HG03342 (cell line): ENCODE results near the gene BMX.

Experiments used
- ATAC-seq: cut with Tn5 transposase; IDR thresholded peaks from one replicate; pipeline ENCODE4 v1.9.1; 2021; ENCODE audit warnings: mild to moderate bottlenecking, moderate library complexity; ENCODE audit not compliant: unreplicated experiment

Gene BMX

DNA sequence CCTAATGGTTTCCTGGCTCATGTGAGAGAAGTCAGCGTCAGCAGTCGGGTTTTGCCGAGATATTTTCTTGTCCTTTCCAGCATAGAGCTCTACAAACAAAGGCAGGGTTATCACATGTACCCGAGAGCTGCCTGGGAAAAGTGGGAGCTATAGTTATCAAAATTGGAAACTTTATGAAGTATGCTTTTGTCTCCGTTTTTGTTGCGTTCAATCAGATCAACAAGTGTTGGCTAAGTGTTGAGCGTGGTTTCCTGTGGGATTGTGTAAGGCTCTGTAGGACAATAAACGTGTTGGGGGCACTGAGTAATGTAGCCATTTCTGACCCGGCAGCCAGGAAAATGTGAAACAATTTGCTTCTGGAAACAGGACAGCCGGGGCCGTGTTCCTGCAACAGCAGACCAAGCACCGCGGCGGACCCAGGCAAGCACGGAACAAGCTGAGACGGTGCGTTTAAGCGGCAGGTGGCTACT, at the start of gene BMX:
TSS of gene BMX (plus strand) at position 311 of the 470 bp plus-strand sequence. CDS start 7,547 bp downstream, outside the sequence.
- no peak for ATAC-seq

GRCh38 chrX:15451913-15452312, 48.7 kb upstream of the BMX start:
- no peak for ATAC-seq

GRCh38 chrX:15464704-15465103, 35.9 kb upstream of the BMX start:
- ATAC-seq, result no peak

DNA sequence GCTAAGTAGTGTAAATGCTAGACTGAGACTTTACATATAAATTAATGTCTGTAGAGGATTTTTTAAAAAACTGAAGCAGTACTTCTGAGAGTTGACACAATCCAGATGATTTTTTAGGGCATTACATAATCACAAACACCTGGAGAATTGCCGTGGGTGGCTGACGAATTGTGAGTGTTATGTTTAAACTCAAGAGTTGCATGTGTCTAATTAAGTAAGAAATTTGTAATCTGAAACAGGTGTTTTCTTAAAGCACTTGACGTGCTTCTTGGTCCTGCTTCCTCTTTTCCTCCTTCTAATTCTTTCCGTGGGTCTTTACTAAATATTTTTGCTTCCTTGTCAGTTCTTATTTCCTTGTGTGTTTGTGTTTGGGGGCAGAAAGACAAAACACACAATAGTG, 35.3 kb upstream of the BMX start:
- peak; percentile 55 for ATAC-seq

DNA sequence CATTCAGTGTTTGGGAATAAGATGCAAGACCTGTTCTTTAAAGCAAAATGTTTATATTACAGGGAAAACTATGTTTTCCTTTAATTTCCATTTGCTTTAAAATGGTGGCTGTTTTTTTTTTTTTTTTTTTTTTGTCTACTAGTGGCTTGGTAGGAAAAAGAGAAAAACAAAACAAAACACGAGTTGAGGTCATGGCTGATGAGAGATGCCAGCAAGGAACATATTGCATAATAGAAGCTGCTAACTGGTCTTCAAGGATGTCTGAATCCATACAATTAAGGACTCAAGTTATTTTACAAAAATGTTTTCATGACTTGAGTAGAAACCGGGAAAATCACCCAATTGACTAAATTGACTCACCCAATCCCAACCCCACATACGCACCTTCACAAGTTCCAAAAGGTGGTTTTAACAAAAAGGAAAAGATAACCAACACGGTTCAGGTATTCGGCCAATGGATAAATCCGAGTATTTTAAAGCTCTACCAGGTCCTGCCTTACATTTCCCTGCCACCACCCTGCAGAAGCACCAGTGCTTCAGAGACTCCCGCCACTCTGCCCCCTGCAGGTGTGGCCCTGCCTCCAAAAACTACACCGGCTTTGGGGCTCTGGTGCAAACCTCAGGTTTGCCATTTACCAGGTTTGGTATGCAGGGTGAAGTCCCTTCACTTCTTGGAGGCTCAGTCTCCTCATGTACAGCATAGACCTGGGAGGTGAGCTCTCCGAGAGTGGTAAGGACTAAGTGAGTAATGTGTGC, 34.5 kb upstream of the BMX start:
- ATAC-seq, result no peak

- ATAC-seq, result no peak
Observed at GRCh38 chrX:15468036-15468435, 32.6 kb upstream of the BMX start.

DNA sequence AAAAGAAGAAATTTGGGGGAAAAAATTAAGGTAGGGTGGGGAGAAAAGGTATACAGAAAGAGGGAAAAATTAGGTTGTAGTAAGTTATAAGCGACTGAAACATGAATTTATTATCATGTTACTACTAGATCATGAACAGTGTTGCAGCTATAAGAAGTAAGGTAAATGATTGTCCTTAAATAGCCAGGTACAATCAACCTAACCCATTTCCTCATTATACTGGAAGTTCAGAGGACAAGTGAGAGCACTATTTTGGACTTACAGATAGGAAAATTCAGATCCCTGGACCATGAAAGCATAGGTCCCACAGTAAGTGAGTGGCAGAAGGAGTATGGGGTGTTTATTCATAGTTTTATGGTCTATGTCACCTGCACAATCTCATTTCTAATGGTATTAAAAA, 31.0 kb upstream of the BMX start:
- no peak for ATAC-seq

DNA sequence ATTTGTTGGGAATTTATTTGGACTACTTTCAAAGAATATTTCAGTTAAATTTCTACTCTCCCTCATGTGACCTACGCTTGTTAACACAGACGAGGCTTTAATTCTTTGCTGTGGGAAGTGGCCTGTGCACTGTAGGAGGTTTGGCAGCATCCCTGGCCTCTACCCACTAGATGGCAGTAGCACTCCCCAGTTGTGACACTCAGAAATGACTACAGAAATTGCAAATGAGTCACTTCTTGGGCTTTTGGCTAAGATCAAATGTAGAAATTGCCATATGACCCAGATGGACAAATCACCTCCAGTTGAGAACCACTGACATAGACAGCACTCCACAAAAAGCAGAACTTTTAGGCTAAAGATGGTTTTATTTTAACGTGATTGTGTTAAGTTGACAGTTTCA, 29.6 kb upstream of the BMX start:
- peak; percentile 77 for ATAC-seq

DNA sequence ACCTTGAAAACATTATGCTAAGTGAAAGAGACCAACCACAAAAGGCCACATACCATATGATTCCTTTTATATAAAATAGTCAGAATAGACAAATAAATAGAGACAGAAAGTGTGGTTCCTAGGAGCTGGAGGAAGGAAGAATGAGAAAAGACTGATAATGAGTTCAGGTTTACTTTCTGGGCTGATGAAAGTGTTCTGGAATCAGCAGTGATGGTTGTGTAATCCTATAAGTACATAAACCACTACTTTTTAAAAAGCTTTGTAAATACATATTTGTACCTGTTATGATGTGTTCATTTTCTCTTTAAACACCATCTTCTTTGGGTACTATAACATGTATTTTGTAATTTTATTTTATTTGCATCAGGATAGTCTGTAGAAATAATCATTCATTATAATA, 28.1 kb upstream of the BMX start:
- ATAC-seq, result no peak

- ATAC-seq, result no peak
Observed at GRCh38 chrX:15474028-15474427, 26.6 kb upstream of the BMX start.

DNA sequence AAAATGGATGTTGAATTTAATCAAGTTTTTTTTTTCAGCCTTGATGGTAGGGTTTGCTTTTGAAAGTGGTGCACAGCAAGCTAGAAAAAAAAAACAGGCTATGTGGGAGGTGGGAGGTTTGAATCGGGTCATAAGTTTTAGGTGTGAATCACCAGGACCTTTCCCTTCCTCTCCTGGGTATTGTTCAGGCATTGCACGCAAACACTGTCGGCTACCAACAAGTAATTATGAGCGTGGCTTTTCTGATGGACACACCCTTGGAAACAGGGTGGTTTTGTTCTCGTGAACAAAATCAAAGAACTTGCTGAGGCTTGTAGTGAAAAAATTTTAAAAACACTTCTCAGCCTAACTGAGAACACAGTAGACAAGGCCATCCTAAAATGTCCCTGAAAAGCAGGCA, 25.6 kb upstream of the BMX start:
- ATAC-seq, result no peak

DNA sequence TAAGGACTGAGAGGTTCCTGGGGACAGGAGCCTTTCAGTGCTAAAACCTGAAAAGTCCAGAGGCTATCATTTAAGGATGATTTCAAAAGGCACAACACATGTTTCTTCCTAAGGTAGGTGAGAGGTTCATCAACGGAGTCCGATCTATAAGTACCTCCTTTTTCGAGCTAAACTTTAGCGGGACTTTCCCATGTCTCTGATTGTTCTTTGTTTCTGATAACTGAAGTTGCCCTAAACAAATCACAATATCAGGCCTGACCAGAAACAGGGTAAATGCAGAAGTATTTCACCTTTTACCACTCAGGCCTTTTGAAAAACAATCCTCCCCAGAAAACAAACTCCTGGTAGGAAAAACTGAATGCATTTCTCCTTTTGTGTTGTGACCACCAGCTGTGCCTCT, 25.1 kb upstream of the BMX start:
- no peak for ATAC-seq

- no peak for ATAC-seq
Observed at GRCh38 chrX:15483891-15484290, 16.7 kb upstream of the BMX start.

GRCh38 chrX:15492469-15492868, 8.1 kb upstream of the BMX start:
- no peak for ATAC-seq

DNA sequence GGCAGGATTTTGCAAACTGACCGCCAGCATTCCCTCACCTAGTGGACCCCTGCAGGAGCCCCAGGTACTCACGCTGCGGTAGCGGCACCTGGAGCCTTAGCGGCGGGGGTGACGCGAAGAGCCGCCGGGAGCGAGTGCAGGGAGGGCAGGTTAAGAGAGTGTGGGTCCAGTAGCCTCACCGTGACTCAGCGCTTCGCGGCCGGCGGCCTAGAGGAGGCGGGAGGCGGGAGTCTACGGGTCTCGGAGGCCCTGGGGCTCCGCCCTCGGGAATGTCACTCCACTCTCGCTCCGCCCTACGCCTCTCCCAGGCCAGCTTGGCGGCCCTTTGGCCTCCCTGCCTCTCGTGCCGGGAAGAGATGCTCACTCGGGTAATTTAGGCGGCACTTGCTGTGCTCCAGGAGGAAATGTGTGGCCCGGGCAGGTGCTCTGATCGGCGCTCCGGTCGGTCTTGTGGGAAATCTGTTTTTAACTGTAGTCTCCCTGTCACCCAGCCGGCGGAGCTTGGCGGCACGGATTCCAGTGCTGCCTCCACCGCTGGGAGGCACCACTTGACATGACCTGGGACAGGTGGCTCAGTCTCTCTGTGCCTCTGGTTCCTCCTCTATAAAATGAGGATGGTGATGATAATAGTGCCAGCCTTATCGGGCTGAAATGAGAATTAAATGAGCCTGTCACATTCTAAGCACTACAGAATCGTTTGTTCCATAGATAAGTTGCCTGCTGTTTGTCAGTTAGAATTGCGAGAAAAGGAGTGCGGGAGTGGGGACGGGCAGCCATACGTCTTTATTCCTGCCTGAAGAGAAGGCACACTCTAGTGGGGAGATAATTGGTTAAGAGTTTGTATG, 7.3 kb upstream of the BMX start, which contains the start of gene PIR:
TSS of gene PIR (minus strand) at position 216 of the 845 bp plus-strand sequence. CDS start 2,076 bp downstream, outside the sequence.
- peak; percentile 93 for ATAC-seq

DNA sequence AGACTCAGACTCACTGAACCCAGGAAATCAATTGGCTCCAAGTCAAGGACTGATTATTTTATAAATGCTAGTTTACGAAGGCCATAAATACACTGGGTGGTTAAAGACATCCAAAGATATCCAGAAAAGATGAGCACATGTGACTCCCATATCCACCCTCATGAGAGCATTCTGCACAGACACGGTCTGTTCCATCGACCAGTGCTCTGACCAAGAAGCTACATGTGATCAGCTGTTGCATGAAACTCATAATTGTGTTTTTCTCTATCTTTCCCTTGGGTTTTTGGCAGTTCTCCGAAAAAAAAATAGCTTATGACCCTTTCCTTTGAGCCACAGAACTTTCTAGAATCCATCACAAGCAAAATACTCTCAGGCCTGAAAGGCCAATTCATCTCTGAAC, 4.8 kb upstream of the BMX start:
- ATAC-seq, result no peak

- no peak for ATAC-seq
Observed at GRCh38 chrX:15496824-15497223, 3.8 kb upstream of the BMX start.

DNA sequence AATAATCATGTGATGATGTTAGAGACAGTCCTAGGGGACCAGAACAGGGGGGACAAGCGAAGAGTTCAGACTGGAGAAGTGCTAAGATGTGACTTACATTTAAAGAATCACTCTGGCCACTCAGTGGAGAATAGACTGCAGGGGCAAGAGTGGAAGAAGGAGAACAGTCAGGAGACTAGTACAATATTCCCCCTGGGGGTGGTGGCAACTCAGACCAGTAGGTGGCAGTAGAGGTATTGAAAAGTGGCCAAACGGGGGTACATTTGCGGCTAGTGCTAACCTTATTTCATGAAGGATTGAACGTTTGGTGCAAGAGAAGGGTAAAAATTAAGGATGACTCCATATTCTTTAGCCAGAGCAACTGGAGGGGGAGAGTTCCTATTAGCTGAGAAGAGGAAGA, 2.7 kb upstream of the BMX start:
- peak; percentile 38 for ATAC-seq

- ATAC-seq, result no peak
Observed at GRCh38 chrX:15498741-15499140, 1.9 kb upstream of the BMX start.

GRCh38 chrX:15499976-15500375, 631 bp upstream of the BMX start:
- ATAC-seq, result no peak

DNA sequence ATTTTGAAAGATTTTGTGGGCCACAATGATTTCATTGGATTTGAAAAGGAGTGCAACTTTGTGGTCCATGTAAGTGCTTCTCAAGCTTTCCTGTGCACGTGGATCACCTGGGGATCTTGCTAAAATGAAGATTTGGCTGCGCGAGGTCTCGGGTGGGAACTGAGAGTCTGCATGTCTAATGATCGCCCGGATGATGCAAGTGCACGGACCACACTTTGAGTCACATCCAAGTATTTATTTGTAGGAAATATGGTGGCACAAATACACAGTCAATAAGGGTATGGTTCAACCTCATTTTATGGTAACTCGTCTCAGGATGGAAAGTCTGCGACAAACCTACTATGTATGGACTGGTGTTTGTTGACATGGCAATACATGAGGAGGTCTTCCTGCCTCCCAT, 899 bp downstream of the BMX start:
- no peak for ATAC-seq

DNA sequence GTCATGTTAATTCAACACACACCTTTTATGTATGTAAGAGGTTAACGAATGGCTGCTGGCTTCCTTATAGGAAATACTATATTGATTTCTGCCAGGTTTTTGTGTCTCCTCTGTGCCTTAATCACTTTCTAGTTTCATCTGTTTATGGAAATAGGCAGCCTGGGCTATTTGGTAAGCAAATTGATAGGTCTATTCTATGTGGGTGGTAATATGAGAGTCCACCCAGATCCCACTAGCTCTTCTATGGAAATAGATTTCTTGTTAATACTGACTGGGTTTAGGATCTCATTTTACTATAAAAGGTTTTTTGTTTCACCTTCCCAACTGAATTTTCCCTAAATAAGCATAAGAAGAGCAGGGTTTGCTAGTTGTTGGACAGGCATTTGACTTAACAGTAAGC, 4.1 kb downstream of the BMX start:
- no peak for ATAC-seq
